GM12891 (cell line): ENCODE data around the gene OR13C4.

Source experiments
- PAX5 ChIP-seq: IDR thresholded peaks from 2 replicates; pipeline ENCODE4 v1.6.1; 2011; ENCODE audit warnings: low read length, moderate library complexity, mild to moderate bottlenecking; ENCODE audit not compliant: insufficient read depth, severe bottlenecking
- POLR2A ChIP-seq: IDR thresholded peaks from 2 replicates; pipeline ENCODE4 v1.6.1; 2011; ENCODE audit warnings: low read depth, low read length, control low read depth
- POLR2AphosphoS5 ChIP-seq: IDR thresholded peaks from 2 replicates; pipeline ENCODE4 v1.6.1; 2011; ENCODE audit warnings: low read depth, low read length, control low read depth
- TAF1 ChIP-seq: IDR thresholded peaks from 2 replicates; pipeline ENCODE4 v1.6.1; 2011; ENCODE audit warnings: low read depth, low read length, control low read depth

GRCh38 chr9:104568868-104569267 is 41.9 kb upstream of the OR13C4 start, which contains the start of gene OR13C8:
- TF ChIP-seq POLR2AphosphoS5: no peak
- no peak for TF ChIP-seq POLR2A
- TF ChIP-seq TAF1: no peak
- TF ChIP-seq PAX5: no peak
